Prostate gland (tissue), 2 donors: Measurements from ENCODE around the gene MANBA. TPM values are rescaled to one million over a fixed set of nuclear protein-coding genes. Genes with fewer than 3 reads are reported as not detected.

Experiments used
- DNase-seq: peaks from one replicate; pipeline ENCODE4 v3.0.0-alpha.2; 2019; ENCODE audit warnings: low spot score
- H3K27ac ChIP-seq, 2 donors: fragments of 200-600 bp; sonication (generic); 2 replicates each; pipeline ENCODE4 v1.5.1; 2017 to 2019
- H3K27me3 ChIP-seq: fragments of 200-600 bp; sonication (generic); replicated peaks from 2 replicates; pipeline ENCODE4 v1.5.1; 2019; ENCODE audit not compliant: insufficient read depth
- H3K36me3 ChIP-seq, 2 donors: fragments of 200-600 bp; sonication (generic); 1 replicate in 1 of 2; 2 replicates in 1 of 2; pipeline versions ENCODE4 v1.5.1 to v1.8.1; 2017 to 2019
- H3K4me1 ChIP-seq: fragments of 200-600 bp; sonication (generic); replicated peaks from 2 replicates; pipeline ENCODE4 v1.5.1; 2019
- H3K4me3 ChIP-seq, 2 donors: fragments of 200-600 bp; sonication (generic); 2 replicates each; pipeline ENCODE4 v1.5.1; 2017 to 2019
- H3K9me3 ChIP-seq: fragments of 200-600 bp; sonication (generic); 2 replicates; pipeline ENCODE4 v1.5.1; 2017
- POLR2A ChIP-seq: fragments of 450-650 bp; IDR thresholded peaks from one replicate; pipeline ENCODE4 v1.6.1; 2016; ENCODE audit warnings: antibody characterized with exemption, mild to moderate bottlenecking
- POLR2AphosphoS5 ChIP-seq: sonication (generic); formaldehyde crosslinking; IDR thresholded peaks from one replicate; pipeline ENCODE4 v1.6.1; 2017; ENCODE audit warnings: antibody characterized with exemption
- WGBS: methylation state at CpG from one replicate; pipeline ENCODE4 v1.1.5; 2018; 5-methylcytosine and 5-hydroxymethylcytosine counted together
- intact Hi-C: fragments of 100-400 bp; cut with DNase I; formaldehyde crosslinking; loops from one replicate; pipeline ENCODE4 v1.14.2; 2022
- total RNA-seq, 2 donors: library from RNA; depleted of rRNA; stranded (reverse); fragments of >200 nt; gene quantifications; one replicate each; pipeline ENCODE4 v1.1.0, GENCODE V29; 2016
- TF ChIP-seq, protein P1 (sequence below), 4 experiments: fragments of 200-600 bp in 2 of 4; fragments of 450-650 bp in 2 of 4; sonication (generic) in 2 of 4; IDR thresholded peaks; 1 replicate in 3 of 4; 2 replicates in 1 of 4; pipeline ENCODE4 v1.5.1; 2016 to 2019; ENCODE audit warnings: antibody characterized with exemption in 4 of 4, mild to moderate bottlenecking in 2 of 4, moderate library complexity in 2 of 4

Gene MANBA
- total RNA-seq, 2 donors from 2014 or later, result 29.7 to 41.6 TPM

DNA sequence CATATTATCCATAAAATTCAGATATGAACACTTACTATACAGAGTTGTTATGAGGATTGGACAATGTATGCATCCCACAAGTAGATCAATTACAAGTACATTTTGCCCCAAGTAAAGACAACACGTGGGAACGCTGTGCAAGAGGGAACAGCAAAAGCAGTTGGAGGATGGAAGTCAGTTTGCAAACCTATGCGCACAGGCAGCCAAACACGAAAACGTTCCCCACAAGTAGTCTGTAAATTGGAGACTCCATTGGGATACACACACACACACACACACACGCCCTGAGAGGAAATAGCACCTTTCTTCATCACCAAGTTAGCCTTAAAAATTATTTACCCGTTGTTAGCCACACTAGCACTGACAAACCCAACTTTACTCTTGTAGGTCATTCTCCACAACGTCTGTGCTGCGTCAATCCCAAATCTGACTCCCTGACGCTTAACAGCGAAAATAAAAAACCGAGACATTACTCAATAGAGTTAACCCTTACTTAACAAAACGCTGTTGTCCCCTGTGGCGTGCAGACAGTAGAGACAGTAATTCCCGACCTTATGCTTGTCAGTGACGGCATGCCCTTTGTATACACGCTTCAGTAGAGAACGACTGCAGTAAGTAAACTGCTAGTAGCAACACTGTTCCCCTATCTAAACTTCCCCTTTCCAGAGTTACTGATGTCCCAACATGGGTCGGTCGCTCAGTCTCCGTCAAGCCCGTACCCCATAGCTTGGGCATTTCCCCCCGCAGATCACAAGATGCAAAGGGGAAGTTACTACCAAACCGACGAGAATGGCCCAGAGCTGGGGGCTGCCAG is 730 bp downstream of the MANBA start:
- 3% methylated on average over 25 of the region's 25 CpGs for WGBS
- H3K4me1 ChIP-seq, result no peaks in the 10 kb centered on the region
- no peaks in the 10 kb centered on the region for H3K27me3 ChIP-seq
- no peak for TF ChIP-seq POLR2AphosphoS5
- TF ChIP-seq, protein P1, sequence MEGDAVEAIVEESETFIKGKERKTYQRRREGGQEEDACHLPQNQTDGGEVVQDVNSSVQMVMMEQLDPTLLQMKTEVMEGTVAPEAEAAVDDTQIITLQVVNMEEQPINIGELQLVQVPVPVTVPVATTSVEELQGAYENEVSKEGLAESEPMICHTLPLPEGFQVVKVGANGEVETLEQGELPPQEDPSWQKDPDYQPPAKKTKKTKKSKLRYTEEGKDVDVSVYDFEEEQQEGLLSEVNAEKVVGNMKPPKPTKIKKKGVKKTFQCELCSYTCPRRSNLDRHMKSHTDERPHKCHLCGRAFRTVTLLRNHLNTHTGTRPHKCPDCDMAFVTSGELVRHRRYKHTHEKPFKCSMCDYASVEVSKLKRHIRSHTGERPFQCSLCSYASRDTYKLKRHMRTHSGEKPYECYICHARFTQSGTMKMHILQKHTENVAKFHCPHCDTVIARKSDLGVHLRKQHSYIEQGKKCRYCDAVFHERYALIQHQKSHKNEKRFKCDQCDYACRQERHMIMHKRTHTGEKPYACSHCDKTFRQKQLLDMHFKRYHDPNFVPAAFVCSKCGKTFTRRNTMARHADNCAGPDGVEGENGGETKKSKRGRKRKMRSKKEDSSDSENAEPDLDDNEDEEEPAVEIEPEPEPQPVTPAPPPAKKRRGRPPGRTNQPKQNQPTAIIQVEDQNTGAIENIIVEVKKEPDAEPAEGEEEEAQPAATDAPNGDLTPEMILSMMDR (IDR thresholded peaks at IDR 0.05), result no peak
- TF ChIP-seq POLR2A, result no peak
- H3K9me3 ChIP-seq, result no peaks in the 10 kb centered on the region
- H3K27ac ChIP-seq, result peak overlapping the region; percentile 64 to 71
- intact Hi-C loops, result loop anchor here (5.0 kb wide), 2 partner anchors 67 to 258 kb away; partner anchors contain the start of genes NFKB1 and UBE2D3
- peak overlapping the region; percentile 73 to 84 for H3K4me3 ChIP-seq
- no peaks in the 10 kb centered on the region for H3K36me3 ChIP-seq
- peak; percentile 15 for DNase-seq

- DNase-seq, result no peak
- intact Hi-C loops, result no loop called here
- 63% methylated on average over 11 of the region's 11 CpGs for WGBS
- H3K36me3 ChIP-seq, result no peaks in the 10 kb centered on the region
- no peak overlapping the region for H3K27ac ChIP-seq
- H3K4me3 ChIP-seq, result no peak overlapping the region
- TF ChIP-seq, protein P1 (IDR thresholded peaks at IDR 0.05), result no peak
- TF ChIP-seq POLR2A, result no peak
- peak; percentile 11 for TF ChIP-seq POLR2AphosphoS5
- no peaks in the 10 kb centered on the region for H3K4me1 ChIP-seq
- H3K27me3 ChIP-seq, result no peaks in the 10 kb centered on the region
- no peaks in the 10 kb centered on the region for H3K9me3 ChIP-seq
These were observed 2.3 kb downstream of the MANBA start for GRCh38 chr4:102758241-102759160.

GRCh38 chr4:102757681-102758080 is 3.1 kb downstream of the MANBA start:
- Histone ChIP-seq H3K4me3 (no peak overlapping the region), H3K27ac (no peak overlapping the region), H3K36me3 (no peaks in the 10 kb centered on the region), H3K9me3 (no peaks in the 10 kb centered on the region), H3K27me3 (no peaks in the 10 kb centered on the region), H3K4me1 (no peaks in the 10 kb centered on the region)
- TF ChIP-seq, protein P1 (IDR thresholded peaks at IDR 0.05), result no peak
- TF ChIP-seq POLR2AphosphoS5, result no peak
- TF ChIP-seq POLR2A, result no peak
- WGBS, result 35% methylated on average over 1 of the region's 1 CpG
- intact Hi-C loops, result no loop called here
- DNase-seq, result no peak

DNA sequence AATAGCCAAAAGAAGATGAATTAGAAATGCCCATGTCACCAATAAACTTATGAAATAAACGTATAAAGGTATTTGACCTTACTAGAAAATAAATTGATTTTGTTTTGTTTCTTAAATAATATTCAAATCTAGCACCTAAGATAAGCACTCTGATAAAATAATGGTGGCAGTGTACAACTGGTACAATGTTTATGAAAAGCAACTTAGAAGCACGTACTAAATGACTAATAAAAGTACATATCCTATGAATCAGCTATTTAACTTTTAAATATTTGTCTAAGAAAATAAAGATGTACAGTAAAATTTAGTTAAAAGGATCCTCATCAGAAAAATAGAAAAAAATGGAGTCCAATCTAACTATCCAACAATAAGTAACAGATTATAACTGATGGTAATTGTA is 6.7 kb downstream of the MANBA start:
- 72% methylated on average over 2 of the region's 2 CpGs for WGBS
- H3K27ac ChIP-seq, result no peak overlapping the region

More for the DNA sequence above, 6.7 kb downstream of the MANBA start:
- Histone ChIP-seq H3K9me3 (no peaks in the 10 kb centered on the region), H3K27me3 (no peaks in the 10 kb centered on the region), H3K4me1 (no peaks in the 10 kb centered on the region), H3K36me3 (no peaks in the 10 kb centered on the region), H3K4me3 (no peak overlapping the region)
- intact Hi-C loops, result no loop called here
- no peak for DNase-seq
- no peak for TF ChIP-seq POLR2AphosphoS5
- no peak for TF ChIP-seq POLR2A
- TF ChIP-seq, protein P1 (IDR thresholded peaks at IDR 0.05), result no peak
